HepG2 (cell line): ENCODE results near the gene BCL2L1. TPM values are rescaled to one million over a fixed set of nuclear protein-coding genes. Genes with fewer than 3 reads are reported as not detected.
A peak's percentile ranks its signal among the peaks of the same experiment; 100 is the strongest.

Experiments
- ATAC-seq: fragments of 200-7000 bp; cut with Tn5 transposase; 3 replicates; pipeline ENCODE4 v1.9.1; 2020; ENCODE audit warnings: mild to moderate bottlenecking, moderate library complexity
- BruUV-seq: library from RNA; stranded (reverse); fragments of 400-500 nt; replicated peaks from 2 replicates; lab custom pipeline; 2021; lab: Mats Ljungman, UMichigan
- CTCF ChIA-PET: fragments of 300-600 bp; formaldehyde crosslinking; extraction: SDS; loops from one replicate; lab custom pipeline; 2021; ENCODE audit warnings: low total read pairs, inconsistent platforms, low intra/inter-chr PET ratio; lab: Yijun Ruan, JAX
- POLR2A ChIA-PET: fragments of 350-600 bp; sonication (Branson Sonifier 250); formaldehyde crosslinking; loops from one replicate; lab custom pipeline; 2020; ENCODE audit warnings: antibody characterized with exemption, inconsistent platforms; lab: Yijun Ruan, JAX
- DNase-seq: peaks from one replicate; pipeline ENCODE4 v3.0.0-alpha.2; 2015; ENCODE audit warnings: low spot score
- FAIRE-seq: peaks from 3 replicates; lab custom pipeline; 2011; peaks lifted over from hg19 to GRCh38; lab: Jason Lieb, UNC
- H2AFZ ChIP-seq: one replicate; pipeline ENCODE4 v1.6.1; 2011; ENCODE audit warnings: low read length, inconsistent platforms
- H3K27ac ChIP-seq: fragments of 300-600 bp; 3 replicates; pipeline ENCODE4 v1.8.0; 2011; ENCODE audit warnings: mixed run types, mild to moderate bottlenecking, mixed read lengths, low read length, inconsistent platforms; ENCODE audit not compliant: insufficient read depth; ENCODE audit errors: extremely low read length
- H3K27me3 ChIP-seq, 2 experiments: fragments of 200-600 bp in 1 of 2; 2 replicates in 1 of 2; 3 replicates in 1 of 2; pipeline versions ENCODE4 v1.6.0 to v1.8.0; 2011; ENCODE audit warnings: low read length in 2 of 2, mild to moderate bottlenecking in 2 of 2, moderate library complexity in 2 of 2, inconsistent platforms in 1 of 2; ENCODE audit not compliant: insufficient read depth in 2 of 2, control insufficient read depth in 1 of 2
- H3K36me3 ChIP-seq, 2 experiments: fragments of 200-600 bp in 1 of 2; replicated peaks in 1 of 2; 2 replicates in 1 of 2; 3 replicates in 1 of 2; pipeline versions ENCODE4 v1.5.1 to v1.8.0; 2011; ENCODE audit warnings: low read length in 2 of 2, inconsistent platforms in 1 of 2; ENCODE audit not compliant: insufficient read depth in 2 of 2, control insufficient read depth in 1 of 2
- H3K4me1 ChIP-seq: 2 replicates; pipeline ENCODE4 v1.5.1; 2012; ENCODE audit warnings: low read length, inconsistent platforms; ENCODE audit not compliant: insufficient read depth
- H3K4me2 ChIP-seq: 2 replicates; pipeline ENCODE4 v1.6.0; 2011; ENCODE audit warnings: low read depth, low read length, inconsistent platforms
- H3K4me3 ChIP-seq, 3 experiments: fragments of 200-600 bp in 1 of 3; sonication (generic), shearing (Covaris generic) in 1 of 3; replicated peaks in 1 of 3; 2 replicates each; pipeline ENCODE4 v1.5.1; 2011 to 2016; ENCODE audit warnings: low read length in 3 of 3, inconsistent platforms in 2 of 3, low read depth in 2 of 3, mild to moderate bottlenecking in 2 of 3, control low read depth in 1 of 3, mixed read lengths in 1 of 3; ENCODE audit not compliant: insufficient read depth in 1 of 3
- H3K79me2 ChIP-seq: one replicate; pipeline ENCODE4 v1.6.1; 2011; ENCODE audit warnings: low read length, inconsistent platforms; ENCODE audit not compliant: insufficient read depth
- H3K9ac ChIP-seq: 2 replicates; pipeline ENCODE4 v1.6.0; 2011; ENCODE audit warnings: mild to moderate bottlenecking, low read depth, low read length, inconsistent platforms; ENCODE audit not compliant: insufficient read depth
- H3K9me3 ChIP-seq: 2 replicates; pipeline ENCODE4 v1.5.1; 2012; ENCODE audit warnings: mild to moderate bottlenecking, low read length
- H4K20me1 ChIP-seq: 2 replicates; pipeline ENCODE4 v1.6.0; 2011; ENCODE audit warnings: inconsistent platforms, mild to moderate bottlenecking, low read length, moderate library complexity; ENCODE audit not compliant: insufficient read depth
- AGO2 ChIP-seq: fragments of 200-400 bp; formaldehyde crosslinking; optimal IDR thresholded peaks from 2 replicates; pipeline ENCODE3; 2017; ENCODE audit warnings: mild to moderate bottlenecking, low read depth, low read length, moderate library complexity
- GATAD1 ChIP-seq: IDR thresholded peaks from 2 replicates; pipeline ENCODE4 v1.6.1; 2016; ENCODE audit warnings: missing genetic modification reagents, missing compliant biosample characterization
- GFI1 ChIP-seq: sonication (generic); formaldehyde crosslinking; IDR thresholded peaks from 2 replicates; pipeline ENCODE4 v1.5.0; 2020; ENCODE audit warnings: missing genetic modification reagents, mild to moderate bottlenecking, borderline replicate concordance
- HMGA1 ChIP-seq: sonication (generic); formaldehyde crosslinking; conservative IDR thresholded peaks from 2 replicates; pipeline ENCODE4 v1.4.0; 2020; ENCODE audit warnings: missing genetic modification reagents
- IKZF4 ChIP-seq: sonication (generic); formaldehyde crosslinking; IDR thresholded peaks from 2 replicates; pipeline ENCODE4 v1.5.1; 2020; ENCODE audit warnings: borderline replicate concordance, mild to moderate bottlenecking, low read depth, missing genetic modification reagents; ENCODE audit errors: not compliant biosample characterization
- NKX3-1 ChIP-seq: sonication (generic); formaldehyde crosslinking; IDR thresholded peaks from 2 replicates; pipeline ENCODE4 v1.5.0; 2020; ENCODE audit warnings: missing genetic modification reagents
- PHF8 ChIP-seq: sonication (generic); formaldehyde crosslinking; IDR thresholded peaks from 2 replicates; pipeline ENCODE4 v1.5.0; 2020; ENCODE audit warnings: missing genetic modification reagents
- POLR2A ChIP-seq, 2 experiments: IDR thresholded peaks; 2 replicates each; pipeline ENCODE4 v1.6.1; 2011; ENCODE audit warnings: low read depth in 2 of 2, low read length in 2 of 2, mild to moderate bottlenecking in 1 of 2, moderate library complexity in 1 of 2; ENCODE audit not compliant: insufficient read depth in 1 of 2
- RBM22 ChIP-seq: fragments of 200-400 bp; formaldehyde crosslinking; optimal IDR thresholded peaks from 2 replicates; pipeline ENCODE3; 2017; ENCODE audit warnings: mild to moderate bottlenecking, low read length, moderate library complexity
- SRSF9 ChIP-seq: fragments of 200-400 bp; formaldehyde crosslinking; IDR thresholded peaks from 2 replicates; pipeline ENCODE4 v1.6.1; 2018; ENCODE audit warnings: borderline replicate concordance, mild to moderate bottlenecking, low read depth, low read length; ENCODE audit not compliant: insufficient read depth, poor library complexity, severe bottlenecking
- TCF7L2 ChIP-seq: IDR thresholded peaks from 2 replicates; pipeline ENCODE4 v1.6.1; 2011; ENCODE audit warnings: mild to moderate bottlenecking, low read depth, low read length, moderate library complexity
- ZBTB33 ChIP-seq: sonication (generic); formaldehyde crosslinking; IDR thresholded peaks from 2 replicates; pipeline ENCODE4 v1.4.0; 2020; ENCODE audit warnings: missing genetic modification reagents
- ZBTB7A ChIP-seq: sonication (generic); formaldehyde crosslinking; IDR thresholded peaks from 2 replicates; pipeline ENCODE4 v1.8.0; 2022; ENCODE audit warnings: mild to moderate bottlenecking, missing genetic modification reagents
- ZBTB8A ChIP-seq: sonication (generic); formaldehyde crosslinking; IDR thresholded peaks from 2 replicates; pipeline ENCODE4 v1.4.0; 2020; ENCODE audit warnings: mild to moderate bottlenecking, low read depth, missing genetic modification reagents, borderline replicate concordance
- ZNF205 ChIP-seq: IDR thresholded peaks from 2 replicates; pipeline ENCODE4 v1.6.1; 2018; ENCODE audit warnings: missing biosample characterization, missing genetic modification reagents
- ZNF296 ChIP-seq: sonication (generic); formaldehyde crosslinking; conservative IDR thresholded peaks from 2 replicates; pipeline ENCODE4 v1.5.0; 2020; ENCODE audit warnings: mild to moderate bottlenecking, missing genetic modification reagents
- ZNF33A ChIP-seq: sonication (generic); formaldehyde crosslinking; IDR thresholded peaks from 2 replicates; pipeline ENCODE4 v1.5.1; 2020; ENCODE audit warnings: missing genetic modification reagents, mild to moderate bottlenecking, moderate library complexity, borderline replicate concordance
- ZNF530 ChIP-seq: sonication (generic); formaldehyde crosslinking; IDR thresholded peaks from 2 replicates; pipeline ENCODE4 v1.5.0; 2020; ENCODE audit warnings: low read depth, mild to moderate bottlenecking, missing genetic modification reagents
- ZNF75D ChIP-seq: sonication (generic); formaldehyde crosslinking; IDR thresholded peaks from 2 replicates; pipeline ENCODE4 v1.8.1; 2023; ENCODE audit warnings: missing genetic modification reagents, mild to moderate bottlenecking, borderline replicate concordance
- ZNF780A ChIP-seq: sonication (generic); formaldehyde crosslinking; IDR thresholded peaks from 2 replicates; pipeline ENCODE4 v1.8.0; 2022; ENCODE audit warnings: mild to moderate bottlenecking, missing genetic modification reagents, moderate library complexity
- WGBS: methylation state at CpG from one replicate; pipeline ENCODE4 v1.1.6; 2017; ENCODE audit warnings: low lambda C conversion rate; 5-methylcytosine and 5-hydroxymethylcytosine counted together
- in situ Hi-C: cut with HindIII; loops from 2 replicates; pipeline ENCODE4 v1.10.0; 2017; ENCODE audit warnings: low pct_unique_long_range_greater_than_20kb; ENCODE audit not compliant: extremely low pct_ligation_motif_present
- intact Hi-C: fragments of 100-400 bp; cut with micrococcal nuclease; formaldehyde crosslinking; loops from one replicate; pipeline ENCODE4 v1.10.0; 2022; ENCODE audit not compliant: unreplicated experiment
- polyA plus RNA-seq, 8 experiments: library from polyadenylated mRNA; depleted of rRNA in 3 of 8; stranded (reverse) in 7 of 8; unstranded in 1 of 8; fragments of >200 nt; fragmentation: Illumina TruSeq in 4 of 8; extraction: Trizol in 4 of 8; gene quantifications; 2 replicates each; pipeline versions ENCODE4 v1.2.1 to v1.2.3, GENCODE V29; 2011 to 2016; ENCODE audit warnings: low read depth in 4 of 8, missing spikeins in 1 of 8, mixed read lengths in 1 of 8; ENCODE audit not compliant: insufficient read depth in 1 of 8
- total RNA-seq, 5 experiments: library from RNA; depleted of rRNA; stranded (reverse); fragments of >200 nt; fragmentation: Illumina TruSeq; extraction: Trizol; gene quantifications; 2 replicates each; pipeline ENCODE4 v1.2.3, GENCODE V29; 2016; ENCODE audit warnings: low read depth in 1 of 5

The BCL2L1 gene
- total and polyA plus RNA-seq, 2 of the 13 experiments (the other 11 are each of a cell fraction or from before 2014, with no cell fraction given), result 164 to 258 TPM

- Histone ChIP-seq H2AFZ (no peak overlapping the region), H3K27me3 (no peaks in the 10 kb centered on the region), H3K27ac (no peak overlapping the region), H4K20me1 (peaks cover 46% of the 10 kb centered on the region), H3K4me2 (no peak overlapping the region), H3K9me3 (no peaks in the 10 kb centered on the region), H3K36me3 (peaks cover 62 to 85% of the 10 kb centered on the region in 2 experiments), H3K4me1 (peaks cover 96% of the 10 kb centered on the region), H3K79me2 (peaks cover 90% of the 10 kb centered on the region), H3K9ac (no peak overlapping the region), H3K4me3 (no peak overlapping the region)
- intact Hi-C loops (no loop called here), in situ Hi-C loops (no loop called here)
- CTCF ChIA-PET, result no interaction called here
- FAIRE-seq (no peak), DNase-seq (no peak), ATAC-seq (peak; percentile 1; the same call in 1 of the 3 replicates)
- POLR2A ChIA-PET, result interaction anchor here (1.0 to 20.7 kb wide), 4 partner anchors 10 to 32 kb away, joined by 3 to 643 read pairs (median 296); partner anchors contain the start of gene BCL2L1
- BruUV-seq, result no TSS peak
- TF ChIP-seq IKZF4 (CRISPR knock-in tag) (no peak), HMGA1 (CRISPR knock-in tag) (no peak), ZBTB7A (CRISPR knock-in tag) (no peak), ZNF33A (CRISPR knock-in tag) (no peak), AGO2 (peak; percentile 3), PHF8 (CRISPR knock-in tag) (no peak), ZNF205 (CRISPR knock-in tag) (no peak), ZNF780A (0 out of 2 replicates have a peak, but pooled peaks have one; percentile 17), GFI1 (CRISPR knock-in tag) (0 out of 2 replicates have a peak, but pooled peaks have one; percentile 21), ZNF75D (0 out of 2 replicates have a peak, but pooled peaks have one; percentile 41), ZBTB33 (peak; percentile 89), TCF7L2 (no peak), ZNF296 (CRISPR knock-in tag) (0 out of 2 replicates have a peak, but pooled peaks have one; percentile 25), NKX3-1 (CRISPR knock-in tag) (no peak), RBM22 (peak; percentile 75), ZNF530 (CRISPR knock-in tag) (no peak), GATAD1 (no peak), POLR2A (IDR thresholded peaks at IDR 0.05; ENCODE audit: insufficient read depth in 1 of 2, low read depth in 2 of 2, low read length in 2 of 2) (peak in 1 of 2 experiments; percentile 24; a peak in 1 of 4 replicates), SRSF9 (no peak), ZBTB8A (no peak)
- 93% methylated on average over 3 of the region's 3 CpGs for WGBS
These were observed 40.9 kb downstream of the BCL2L1 start for GRCh38 chr20:31681769-31682168.
